ENCODE results near the gene UBE3B.

UBE3B gene

DNA sequence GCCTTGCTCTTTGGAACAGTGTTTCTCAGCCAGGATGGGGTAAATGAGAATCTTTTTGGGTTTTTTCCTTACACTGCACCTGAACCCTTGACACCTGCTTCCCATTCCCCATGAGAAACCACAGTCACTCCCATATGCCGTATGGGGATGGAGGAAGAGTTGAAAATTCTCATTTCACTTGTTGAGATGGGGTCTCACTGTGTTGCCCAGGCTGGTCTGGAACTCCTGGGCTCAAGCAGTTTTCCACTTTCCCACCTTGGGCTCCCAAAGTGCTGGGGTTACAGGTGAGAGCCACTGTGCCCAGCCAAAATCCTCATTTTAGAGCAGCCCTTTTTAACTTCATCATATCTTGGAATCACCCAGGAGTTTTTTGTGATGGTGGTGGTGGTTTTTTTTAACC, 99.9 kb downstream of the UBE3B start:
- Histone ChIP-seq H3K9me3 (ENCODE audit: control insufficient read depth, insufficient read depth, low read length) (no peaks in the 10 kb centered on the region), H3K4me3 (ENCODE audit: low read depth, low read length) (no peak overlapping the region), H3K36me3 (ENCODE audit: control insufficient read depth, insufficient read depth, low read length) (peaks cover 13% of the 10 kb centered on the region), H3K27me3 (ENCODE audit: control insufficient read depth, insufficient read depth, low read length) (no peaks in the 10 kb centered on the region), H3K9ac (ENCODE audit: low read depth, low read length) (no peak overlapping the region), H3K4me1 (ENCODE audit: control insufficient read depth, insufficient read depth, low read length) (peaks cover 3% of the 10 kb centered on the region)

DNA sequence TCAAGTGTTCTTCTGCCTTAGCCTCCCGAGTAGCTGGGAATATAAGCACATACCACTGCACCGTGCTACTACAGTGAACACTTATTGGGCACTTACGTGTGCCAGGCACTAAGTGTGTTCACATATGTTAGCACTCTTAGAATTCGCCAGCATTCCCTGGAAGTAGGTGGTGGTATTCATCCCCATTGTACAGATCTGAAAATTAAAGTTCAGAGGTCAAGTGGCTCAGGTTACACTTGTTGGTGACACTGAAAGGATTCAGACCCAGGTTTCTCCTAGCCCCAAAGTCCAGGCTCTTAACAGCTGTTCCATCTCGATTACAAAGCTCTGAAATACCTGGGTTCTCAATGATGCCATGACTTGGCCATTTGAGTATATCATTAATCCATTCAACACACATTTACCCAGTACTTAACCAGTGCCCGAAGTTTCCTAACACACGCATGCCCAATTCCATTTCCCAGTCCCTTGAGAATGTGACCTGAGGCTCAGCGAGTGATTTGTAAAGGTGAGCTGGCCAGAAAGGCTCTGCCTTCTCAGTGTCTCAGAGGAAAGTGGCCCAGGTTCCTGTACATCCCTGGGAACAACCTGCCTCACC, 101.0 kb downstream of the UBE3B start:
- Histone ChIP-seq H3K4me1 (ENCODE audit: control insufficient read depth, insufficient read depth, low read length) (no peaks in the 10 kb centered on the region), H3K9ac (ENCODE audit: low read depth, low read length) (no peak overlapping the region), H3K27me3 (ENCODE audit: control insufficient read depth, insufficient read depth, low read length) (no peaks in the 10 kb centered on the region), H3K4me3 (ENCODE audit: low read depth, low read length) (no peak overlapping the region), H3K36me3 (ENCODE audit: control insufficient read depth, insufficient read depth, low read length) (peaks cover 13% of the 10 kb centered on the region), H3K9me3 (ENCODE audit: control insufficient read depth, insufficient read depth, low read length) (no peaks in the 10 kb centered on the region)

DNA sequence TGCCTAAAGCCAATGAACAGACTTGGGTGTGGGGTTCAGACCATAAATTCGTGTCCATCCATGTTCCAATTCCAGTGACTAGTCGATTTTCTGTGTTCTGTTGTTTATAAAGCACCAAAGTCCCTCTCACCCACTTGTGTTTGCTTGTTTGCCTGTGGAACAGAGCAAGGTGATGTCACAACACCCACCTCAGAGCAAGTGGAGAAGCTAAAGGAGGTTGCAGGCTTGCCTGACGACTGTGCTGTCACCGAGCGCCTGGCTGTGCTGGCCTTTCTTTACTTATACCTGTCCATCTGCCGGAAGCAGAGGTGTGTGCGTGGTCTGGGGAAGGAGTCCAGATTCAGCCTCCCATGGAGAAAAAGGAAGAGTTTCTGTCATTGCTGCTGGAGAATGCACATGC, 102.2 kb downstream of the UBE3B start:
- Histone ChIP-seq H3K4me1 (ENCODE audit: control insufficient read depth, insufficient read depth, low read length) (no peaks in the 10 kb centered on the region), H3K36me3 (ENCODE audit: control insufficient read depth, insufficient read depth, low read length) (peaks cover 16% of the 10 kb centered on the region), H3K27me3 (ENCODE audit: control insufficient read depth, insufficient read depth, low read length) (no peaks in the 10 kb centered on the region), H3K4me3 (ENCODE audit: low read depth, low read length) (no peak overlapping the region), H3K9me3 (ENCODE audit: control insufficient read depth, insufficient read depth, low read length) (no peaks in the 10 kb centered on the region), H3K9ac (ENCODE audit: low read depth, low read length) (no peak overlapping the region)

DNA sequence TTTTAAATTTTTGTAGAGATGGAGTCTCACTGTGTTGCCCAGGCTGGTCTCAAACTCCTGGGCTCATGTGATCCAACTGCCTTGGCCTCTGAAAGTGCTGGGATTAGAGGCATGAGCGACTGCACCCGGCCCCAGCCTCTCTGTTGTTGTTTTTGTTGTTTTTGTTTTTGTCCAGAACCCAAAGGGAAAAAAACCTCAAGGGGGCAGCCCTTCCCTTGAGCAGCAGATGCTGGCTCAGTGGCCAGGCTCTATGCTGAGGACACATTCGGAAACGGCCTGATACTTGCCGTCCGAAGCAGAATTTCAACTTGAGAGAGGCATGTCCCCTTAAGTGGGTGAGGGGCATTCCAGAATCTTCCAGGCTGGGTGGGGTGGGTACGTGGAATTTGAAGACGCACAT, 102.8 kb downstream of the UBE3B start:
- Histone ChIP-seq H3K4me3 (ENCODE audit: low read depth, low read length) (no peak overlapping the region), H3K36me3 (ENCODE audit: control insufficient read depth, insufficient read depth, low read length) (peaks cover 16% of the 10 kb centered on the region)

DNA sequence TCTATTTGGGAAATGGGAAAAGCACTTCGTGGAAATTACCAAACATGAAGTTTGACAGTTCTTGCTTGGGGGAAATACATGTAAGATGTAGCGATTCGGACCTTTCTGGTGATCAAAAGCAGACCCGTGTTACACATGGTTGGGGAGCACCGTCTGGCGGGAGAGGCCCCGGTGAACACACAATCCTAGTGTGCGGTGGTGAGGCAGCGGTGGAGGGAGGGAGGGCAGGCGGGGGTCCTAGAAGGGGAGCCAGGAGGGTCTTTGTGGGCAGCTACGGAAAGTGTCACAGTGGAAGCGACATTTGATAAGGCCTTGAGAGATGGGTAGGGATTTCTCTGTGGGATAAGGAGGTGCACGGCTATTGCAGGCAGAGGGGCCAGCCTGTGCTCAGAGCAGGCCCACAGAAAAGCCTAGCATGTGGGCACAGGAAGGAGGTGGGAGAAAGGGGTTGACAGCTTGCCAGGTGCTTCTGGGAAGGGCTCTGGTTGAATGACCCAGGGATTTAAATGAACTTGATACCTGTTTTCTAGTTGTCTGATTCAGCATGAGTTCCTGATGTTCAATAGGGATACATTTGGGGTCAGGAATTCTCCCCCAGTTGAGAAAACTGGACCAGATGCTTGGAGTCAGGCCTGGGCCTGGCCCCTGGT, 103.4 kb downstream of the UBE3B start:
- no peak overlapping the region for H3K4me3 ChIP-seq (ENCODE audit: low read depth, low read length)
- H3K4me1 ChIP-seq (ENCODE audit: control insufficient read depth, insufficient read depth, low read length) = no peaks in the 10 kb centered on the region
- peaks cover 16% of the 10 kb centered on the region for H3K36me3 ChIP-seq (ENCODE audit: control insufficient read depth, insufficient read depth, low read length)
- H3K9ac ChIP-seq (ENCODE audit: low read depth, low read length) = no peak overlapping the region
- no peaks in the 10 kb centered on the region for H3K9me3 ChIP-seq (ENCODE audit: control insufficient read depth, insufficient read depth, low read length)
- no peaks in the 10 kb centered on the region for H3K27me3 ChIP-seq (ENCODE audit: control insufficient read depth, insufficient read depth, low read length)

More for the DNA sequence above, 102.8 kb downstream of the UBE3B start:
- H3K27me3 ChIP-seq (ENCODE audit: control insufficient read depth, insufficient read depth, low read length) = no peaks in the 10 kb centered on the region
- no peaks in the 10 kb centered on the region for H3K9me3 ChIP-seq (ENCODE audit: control insufficient read depth, insufficient read depth, low read length)
- H3K9ac ChIP-seq (ENCODE audit: low read depth, low read length) = no peak overlapping the region
- H3K4me1 ChIP-seq (ENCODE audit: control insufficient read depth, insufficient read depth, low read length) = no peaks in the 10 kb centered on the region

DNA sequence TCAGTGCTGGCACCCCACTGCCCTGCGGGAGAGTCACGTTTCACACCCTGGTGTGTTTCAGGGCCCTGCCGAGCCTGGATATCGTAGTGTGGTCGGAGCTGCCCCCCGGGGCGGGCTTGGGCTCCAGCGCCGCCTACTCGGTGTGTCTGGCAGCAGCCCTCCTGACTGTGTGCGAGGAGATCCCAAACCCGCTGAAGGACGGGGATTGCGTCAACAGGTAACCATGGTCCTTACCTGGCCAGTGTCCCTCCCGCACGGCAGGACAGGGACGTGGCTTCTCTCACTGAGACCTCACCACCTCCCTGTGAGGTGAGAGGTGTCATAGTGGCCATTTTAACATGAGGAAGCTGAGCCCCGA, 103.9 kb downstream of the UBE3B start:
- Histone ChIP-seq H3K27me3 (ENCODE audit: control insufficient read depth, insufficient read depth, low read length) (no peaks in the 10 kb centered on the region), H3K9me3 (ENCODE audit: control insufficient read depth, insufficient read depth, low read length) (no peaks in the 10 kb centered on the region), H3K4me3 (ENCODE audit: low read depth, low read length) (no peak overlapping the region), H3K36me3 (ENCODE audit: control insufficient read depth, insufficient read depth, low read length) (peaks cover 16% of the 10 kb centered on the region), H3K9ac (ENCODE audit: low read depth, low read length) (no peak overlapping the region), H3K4me1 (ENCODE audit: control insufficient read depth, insufficient read depth, low read length) (no peaks in the 10 kb centered on the region)

DNA sequence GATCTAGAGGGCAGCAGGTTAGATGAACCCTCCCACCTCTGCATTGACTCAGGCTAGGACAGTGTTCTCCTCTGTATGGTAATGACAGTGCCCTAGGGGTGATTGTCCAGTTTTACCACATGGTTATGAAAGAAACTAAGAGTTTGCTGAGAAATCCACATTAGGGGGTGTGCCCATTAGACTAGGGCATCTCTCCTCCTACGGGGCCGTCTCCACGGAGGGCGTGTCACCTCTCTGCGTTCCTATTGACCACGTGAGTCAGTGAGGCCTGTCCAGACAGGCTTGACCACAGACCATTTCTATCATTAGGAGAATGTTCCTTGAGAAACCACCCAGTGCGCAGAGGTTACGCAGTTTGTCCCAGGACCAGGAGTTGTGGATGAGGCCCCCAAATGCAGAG, 104.4 kb downstream of the UBE3B start:
- H3K4me1 ChIP-seq (ENCODE audit: control insufficient read depth, insufficient read depth, low read length) = no peaks in the 10 kb centered on the region
- H3K9ac ChIP-seq (ENCODE audit: low read depth, low read length) = no peak overlapping the region
- no peak overlapping the region for H3K4me3 ChIP-seq (ENCODE audit: low read depth, low read length)
- H3K36me3 ChIP-seq (ENCODE audit: control insufficient read depth, insufficient read depth, low read length) = peaks cover 16% of the 10 kb centered on the region
- H3K9me3 ChIP-seq (ENCODE audit: control insufficient read depth, insufficient read depth, low read length) = no peaks in the 10 kb centered on the region
- no peaks in the 10 kb centered on the region for H3K27me3 ChIP-seq (ENCODE audit: control insufficient read depth, insufficient read depth, low read length)

DNA sequence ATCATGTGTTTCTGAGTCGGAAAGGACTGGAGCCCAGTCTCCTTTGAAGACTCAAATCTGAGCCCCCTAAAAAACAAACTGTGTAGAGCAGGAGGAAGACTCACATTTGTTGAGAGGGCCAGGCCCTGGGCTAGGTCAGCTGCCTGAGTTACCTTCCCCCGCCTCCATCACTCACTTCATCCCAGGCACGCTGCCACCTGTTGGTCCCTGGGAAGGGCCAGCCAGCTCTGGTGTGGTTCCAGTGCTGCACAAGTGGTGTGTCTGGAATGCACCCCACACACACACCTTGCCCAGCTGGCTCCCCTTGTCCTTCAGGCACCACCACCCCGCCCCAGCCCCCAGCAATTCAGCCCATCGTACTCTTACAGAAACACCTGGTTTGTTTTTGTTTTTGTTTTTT, 105.2 kb downstream of the UBE3B start:
- no peak overlapping the region for H3K9ac ChIP-seq (ENCODE audit: low read depth, low read length)
- H3K36me3 ChIP-seq (ENCODE audit: control insufficient read depth, insufficient read depth, low read length) = peaks cover 15% of the 10 kb centered on the region
- no peaks in the 10 kb centered on the region for H3K4me1 ChIP-seq (ENCODE audit: control insufficient read depth, insufficient read depth, low read length)
- no peaks in the 10 kb centered on the region for H3K9me3 ChIP-seq (ENCODE audit: control insufficient read depth, insufficient read depth, low read length)
- no peak overlapping the region for H3K4me3 ChIP-seq (ENCODE audit: low read depth, low read length)
- H3K27me3 ChIP-seq (ENCODE audit: control insufficient read depth, insufficient read depth, low read length) = no peaks in the 10 kb centered on the region

DNA sequence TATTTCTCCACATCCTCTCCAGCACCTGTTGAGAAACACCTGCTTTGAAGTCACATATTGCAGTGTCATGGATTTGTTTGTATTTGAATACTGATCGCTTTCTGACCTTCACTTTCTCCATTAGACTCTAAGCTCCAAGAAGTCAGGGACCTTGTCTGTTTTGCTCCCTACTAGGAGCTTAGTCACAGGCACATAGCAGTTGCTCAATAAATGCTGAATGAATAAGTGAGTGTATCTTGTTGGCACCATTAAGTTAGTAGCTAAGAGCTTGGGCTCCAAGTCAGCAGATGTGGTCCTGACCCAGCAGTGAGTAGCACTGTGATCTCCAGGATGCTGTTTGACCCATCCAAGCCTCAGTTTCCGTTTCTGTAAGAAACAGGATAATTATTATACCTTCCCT, 106.3 kb downstream of the UBE3B start:
- Histone ChIP-seq H3K9ac (ENCODE audit: low read depth, low read length) (no peak overlapping the region), H3K4me1 (ENCODE audit: control insufficient read depth, insufficient read depth, low read length) (no peaks in the 10 kb centered on the region), H3K9me3 (ENCODE audit: control insufficient read depth, insufficient read depth, low read length) (no peaks in the 10 kb centered on the region), H3K27me3 (ENCODE audit: control insufficient read depth, insufficient read depth, low read length) (no peaks in the 10 kb centered on the region), H3K4me3 (ENCODE audit: low read depth, low read length) (no peak overlapping the region), H3K36me3 (ENCODE audit: control insufficient read depth, insufficient read depth, low read length) (peaks cover 14% of the 10 kb centered on the region)
